Right renal cortex interstitium (tissue), 3 donors: Measurements from ENCODE around the gene WDR27. TPM values are rescaled to one million over a fixed set of nuclear protein-coding genes. Genes with fewer than 3 reads are reported as not detected.
"Not testable (repeated sequence)": the region's sequence is repeated elsewhere in the genome, so short reads cannot be mapped to it uniquely, and the experiment has no call there.

Experiments
- DNase-seq, 3 donors: peaks; one replicate each; pipeline ENCODE4 v3.0.0-alpha.2; 2013; ENCODE audit warnings: low read depth in 3 of 3, low spot score in 2 of 3
- polyA plus RNA-seq, 3 donors: library from polyadenylated mRNA; unstranded; fragments of 120-200 nt; gene quantifications; one replicate each; pipeline ENCODE4 v1.2.1, GENCODE V29; 2013; ENCODE audit not compliant: insufficient read length in 3 of 3

WDR27 gene
- polyA plus RNA-seq, 3 donors = 39.9 to 47.8 (median 40.6) TPM

- DNase-seq = no peak
Observed at GRCh38 chr6:169494038-169494437, 207.8 kb downstream of the WDR27 start.

- DNase-seq = no peak
Observed at GRCh38 chr6:169491482-169491881, 210.3 kb downstream of the WDR27 start.

DNA sequence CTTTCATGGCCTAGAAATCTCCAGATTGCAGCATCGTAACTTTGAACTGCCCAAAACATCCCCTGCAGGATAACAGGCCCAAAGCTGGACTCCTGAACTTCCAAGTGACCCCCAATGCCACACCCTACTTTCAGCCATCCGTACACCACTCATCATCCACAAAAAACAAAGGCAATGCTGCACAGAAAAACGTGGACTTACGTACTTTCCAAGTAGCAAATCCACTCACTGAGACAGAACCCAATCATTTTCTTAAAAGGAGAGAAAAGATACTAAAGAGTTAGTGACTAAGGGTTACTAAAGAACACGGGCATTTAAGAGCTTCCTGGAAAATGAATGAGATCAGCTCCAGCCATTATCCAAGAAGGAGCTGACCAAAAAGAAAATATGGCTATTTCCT, 211.0 kb downstream of the WDR27 start:
- no peak for DNase-seq

DNA sequence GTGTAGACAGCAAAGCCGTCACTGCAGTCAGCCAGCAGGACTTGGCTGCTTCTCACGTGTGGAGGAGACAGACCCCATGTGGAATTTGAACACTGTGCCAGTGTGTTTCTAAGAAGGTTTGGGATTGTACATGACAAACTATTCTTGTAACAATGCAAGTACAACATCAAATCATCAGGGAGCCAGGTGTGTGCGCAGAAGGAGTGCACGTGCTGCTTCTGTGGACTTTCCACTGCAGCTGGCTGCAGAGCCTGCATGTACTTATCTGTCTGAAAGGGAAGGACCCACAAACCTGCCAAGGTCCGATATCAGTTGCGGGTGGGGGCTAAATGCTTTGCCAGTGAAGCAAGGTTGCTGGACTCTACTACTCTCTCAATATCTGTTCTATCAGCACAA, 211.6 kb downstream of the WDR27 start:
- DNase-seq = no peak

GRCh38 chr6:169489563-169490245, 212.1 kb downstream of the WDR27 start:
- no peak for DNase-seq

- DNase-seq = peak in 1 of 3 donors; percentile 18
Observed at GRCh38 chr6:169487579-169488436, 214.0 kb downstream of the WDR27 start.

- no peak for DNase-seq
Observed at GRCh38 chr6:169479783-169480495, 221.9 kb downstream of the WDR27 start.

DNA sequence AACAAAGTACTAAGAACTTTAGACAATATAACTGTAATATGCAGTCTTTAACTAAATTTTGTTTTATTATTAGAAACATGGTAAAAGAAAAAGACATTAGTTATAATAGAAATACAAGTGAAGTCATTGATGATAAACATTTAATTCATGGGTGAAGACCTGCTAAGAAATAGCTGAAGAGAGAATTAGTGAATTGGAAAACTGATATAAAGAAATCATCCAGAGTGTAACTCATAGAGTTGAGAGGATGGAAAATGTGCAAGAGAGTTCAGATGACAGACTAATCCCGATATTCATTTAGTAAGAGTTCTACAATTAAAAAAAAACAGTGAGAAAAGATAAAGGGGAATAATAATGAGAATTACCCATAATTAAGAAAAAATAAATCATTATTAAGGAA, 227.5 kb downstream of the WDR27 start:
- DNase-seq = no peak

- no peak for DNase-seq
Observed at GRCh38 chr6:169473663-169474062, 228.2 kb downstream of the WDR27 start.

DNA sequence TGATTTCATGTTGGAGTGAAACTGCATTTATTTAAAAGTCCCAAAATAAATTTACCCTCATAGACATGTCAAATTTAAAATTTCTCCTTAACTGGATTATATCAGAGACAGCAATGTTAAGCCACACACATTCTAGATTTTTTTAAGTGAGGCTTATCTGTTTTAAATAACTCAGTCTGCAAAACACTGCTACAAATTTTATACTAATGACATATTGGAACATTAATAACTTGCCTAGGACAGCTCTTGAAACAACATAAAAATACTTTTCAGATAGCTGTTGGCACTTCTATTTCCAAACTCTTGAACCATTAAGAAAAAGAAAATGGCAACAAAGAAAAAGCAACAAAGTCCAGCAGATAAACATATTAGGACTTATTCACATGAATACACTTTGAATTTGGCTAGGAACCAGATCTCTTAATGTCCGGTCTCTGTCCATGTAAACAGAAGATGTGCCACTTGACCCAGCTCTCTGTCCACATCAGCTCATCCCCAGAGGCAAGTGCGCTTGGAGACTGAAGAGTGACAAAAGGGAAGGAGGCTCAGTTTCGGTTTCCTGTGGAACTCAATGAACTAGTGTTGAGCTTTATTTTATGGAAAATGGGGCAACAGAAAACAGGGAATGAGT, 228.9 kb downstream of the WDR27 start:
- no peak for DNase-seq

DNA sequence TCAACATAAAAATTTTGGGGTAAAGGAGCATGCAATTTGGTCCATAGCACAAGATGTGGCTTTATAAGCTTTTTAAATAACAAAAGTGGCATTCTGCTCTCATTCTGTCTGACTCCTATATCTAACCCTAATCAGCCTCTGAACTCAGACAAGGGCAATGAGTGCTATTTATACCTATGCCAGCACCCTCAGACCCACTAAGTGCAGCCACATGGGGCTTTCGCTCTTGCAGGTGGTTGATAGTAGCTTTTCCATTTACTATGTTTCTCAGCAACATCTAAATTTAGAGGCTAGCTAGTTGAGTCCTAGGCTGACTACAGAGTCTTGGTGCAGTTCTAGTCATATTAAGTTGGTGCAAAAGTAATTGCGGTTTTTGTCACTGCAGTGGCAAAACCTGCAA, 231.0 kb downstream of the WDR27 start:
- no peak for DNase-seq

- DNase-seq = no peak
Observed at GRCh38 chr6:169469028-169469427, 232.8 kb downstream of the WDR27 start.

DNA sequence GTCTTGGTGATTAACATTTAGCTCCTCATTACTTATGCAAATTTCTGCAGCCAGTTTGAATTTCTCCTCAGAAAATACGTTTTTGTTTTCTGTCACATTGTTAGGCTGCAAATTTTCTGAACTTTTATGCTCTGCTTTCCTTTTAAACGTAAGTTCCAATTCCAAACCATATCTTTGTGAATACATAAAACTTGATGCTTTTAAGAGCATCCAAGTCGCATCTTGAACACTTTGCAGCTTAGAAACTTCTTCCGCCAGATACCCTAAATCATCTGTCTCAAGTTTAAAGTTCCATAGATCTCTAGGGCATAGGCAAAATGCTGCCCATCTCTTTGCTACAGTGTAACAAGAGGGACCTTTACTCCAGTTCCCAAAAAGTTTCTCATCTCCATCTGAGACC, 234.1 kb downstream of the WDR27 start:
- DNase-seq = not testable (repeated sequence)

DNA sequence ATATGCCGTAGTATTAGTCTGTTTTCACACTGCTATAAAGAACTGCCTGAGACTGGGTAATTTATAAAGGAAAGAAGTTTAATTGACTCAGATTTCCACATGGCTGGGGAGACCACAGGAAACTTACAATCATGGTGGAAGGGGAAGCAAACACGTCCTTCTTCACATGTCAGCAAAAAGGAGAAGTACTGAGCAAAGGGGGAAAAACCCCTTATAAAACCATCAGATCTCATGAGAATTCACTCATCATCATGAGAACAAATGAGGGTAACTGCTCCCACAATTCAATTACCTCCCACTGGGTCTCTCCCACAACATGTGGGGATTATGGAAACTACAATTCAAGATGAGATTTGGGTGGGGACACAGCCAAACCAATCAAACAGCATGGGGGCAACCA, 235.6 kb downstream of the WDR27 start:
- DNase-seq = not testable (repeated sequence)

DNA sequence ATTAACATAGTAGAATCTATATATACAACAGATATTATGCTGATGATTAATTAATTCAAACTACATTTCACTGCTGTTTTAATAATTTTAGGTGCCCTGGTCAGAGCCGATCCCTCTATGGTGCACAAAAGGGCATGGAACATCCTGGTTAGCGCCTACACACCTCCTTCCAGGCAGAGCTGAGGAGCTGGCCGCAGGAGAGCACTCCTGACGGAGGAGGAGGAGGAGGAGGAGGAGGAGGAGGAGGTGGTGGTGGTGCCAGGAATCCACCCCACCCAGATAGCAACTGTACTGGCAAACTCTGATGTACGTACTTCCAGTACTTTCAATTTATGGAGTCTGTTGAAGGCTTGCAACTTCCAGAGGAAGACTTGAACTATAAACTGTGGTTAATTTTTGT, 244.1 kb downstream of the WDR27 start:
- DNase-seq = no peak

DNA sequence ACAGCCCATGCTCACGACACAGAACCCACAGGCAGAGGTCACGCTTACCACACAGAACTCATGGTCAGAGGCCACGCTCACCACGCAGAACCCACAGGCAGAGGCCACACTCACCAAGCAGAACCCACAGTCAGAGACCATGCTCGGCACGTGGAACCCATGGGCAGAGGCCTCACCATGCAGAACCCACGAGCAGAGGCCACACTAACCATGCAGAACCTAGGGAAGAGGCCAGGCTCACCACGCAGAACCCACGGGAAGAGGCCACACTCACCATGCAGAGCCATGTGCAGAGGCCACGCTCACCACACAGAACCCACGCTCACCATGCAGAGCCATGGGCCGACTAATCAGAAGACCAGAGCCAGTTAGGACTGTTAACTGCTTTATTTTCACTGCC, 245.0 kb downstream of the WDR27 start:
- DNase-seq = no peak

DNA sequence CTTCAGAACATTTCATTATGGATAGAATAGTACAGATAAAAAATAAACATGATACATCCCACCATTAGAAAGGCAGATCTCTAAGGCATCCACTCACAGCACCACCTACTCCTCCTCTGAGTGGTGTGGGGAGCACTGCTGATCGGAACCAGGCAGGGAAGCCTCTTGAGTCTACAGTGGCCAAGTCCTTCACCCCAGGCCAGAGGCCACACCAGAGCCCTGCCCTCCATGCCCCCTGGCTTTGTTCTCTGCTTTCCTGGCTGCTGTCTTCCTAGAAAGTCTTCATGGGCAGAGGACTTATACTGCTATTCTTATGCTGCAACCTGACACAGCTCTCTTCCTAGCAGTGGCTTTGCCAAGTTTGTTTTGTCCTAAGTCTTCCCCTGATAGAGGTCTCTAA, 246.4 kb downstream of the WDR27 start:
- DNase-seq = no peak

DNA sequence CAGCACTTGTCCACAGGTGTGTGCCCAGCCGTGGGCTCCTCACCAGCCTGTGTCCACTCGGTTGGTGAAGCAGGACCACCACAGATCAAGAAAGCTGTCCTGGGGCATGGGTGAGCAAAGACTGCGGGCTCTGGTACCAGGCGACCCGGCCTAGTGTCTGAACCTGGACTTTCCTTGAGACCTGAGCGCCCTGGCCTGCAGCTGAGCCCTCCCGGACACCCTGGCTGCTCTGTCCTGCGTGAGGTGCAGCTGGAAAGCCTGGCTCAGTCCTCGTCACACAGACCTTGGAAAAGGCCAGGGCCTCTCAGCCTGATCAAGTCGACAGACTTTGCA, 247.0 kb downstream of the WDR27 start:
- no peak for DNase-seq

GRCh38 chr6:169454204-169454871, 247.5 kb downstream of the WDR27 start:
- no peak for DNase-seq

DNA sequence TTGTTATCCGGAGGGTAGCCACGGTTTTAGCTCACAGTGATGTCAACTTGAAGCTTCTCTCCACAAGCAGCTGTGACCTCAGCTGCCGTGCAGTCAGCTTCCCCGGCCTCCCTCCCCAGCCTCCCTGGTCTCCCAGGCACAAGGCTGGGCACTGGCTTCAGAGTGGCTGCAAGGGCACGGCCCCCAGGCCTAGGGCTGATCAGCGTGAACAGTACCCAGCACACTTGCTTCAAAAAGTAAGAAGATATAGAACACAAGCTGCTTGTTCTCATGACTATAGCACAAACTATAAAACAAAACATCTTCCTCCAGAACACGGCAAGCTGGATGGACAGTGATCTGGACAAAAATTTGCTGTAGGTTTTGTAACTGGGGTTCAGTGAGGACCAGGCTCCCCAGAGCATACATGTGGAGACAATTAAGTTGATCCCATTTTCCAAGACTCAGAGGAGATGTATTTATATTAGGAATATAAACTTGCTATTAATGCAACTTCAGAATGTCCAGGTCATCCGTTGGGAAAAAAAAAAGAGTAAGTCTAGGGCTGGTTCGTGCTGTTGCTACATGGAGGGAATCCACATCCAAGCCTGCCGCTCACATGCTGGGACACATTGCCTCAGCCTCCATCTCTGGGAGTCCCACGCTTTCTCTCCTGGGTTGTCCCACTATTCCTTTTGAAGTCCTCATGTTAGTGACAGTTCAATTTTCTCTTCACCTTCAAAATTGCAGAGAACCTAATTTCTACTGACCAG, 248.8 kb downstream of the WDR27 start:
- no peak for DNase-seq
